Effector memory CD8-positive, alpha-beta T cell (primary cell): ENCODE results near the gene DNAJC15.
"Not testable (repeated sequence)": the region's sequence is repeated elsewhere in the genome, so short reads cannot be mapped to it uniquely, and the experiment has no call there.

Source experiments
- ATAC-seq: fragments of 150-1000 bp; cut with Tn5 transposase; replicated peaks from 2 replicates; pipeline ENCODE4 v1.10.0; 2021; ENCODE audit warnings: mild to moderate bottlenecking, moderate library complexity
- DNase-seq, 3 experiments: peaks; one replicate each; pipeline ENCODE4 v3.0.0; 2021
- H3K27ac Mint-ChIP-seq, 2 donors: one replicate each; pipeline ENCODE4 v1.8.0; 2022; ENCODE audit warnings: mild to moderate bottlenecking in 2 of 2, mixed read lengths in 2 of 2, moderate library complexity in 2 of 2
- H3K27me3 Mint-ChIP-seq, 2 donors: one replicate each; pipeline ENCODE4 v1.8.0; 2022; ENCODE audit warnings: mixed read lengths in 2 of 2
- H3K36me3 Mint-ChIP-seq: one replicate; pipeline ENCODE4 v1.8.0; 2022; ENCODE audit warnings: mild to moderate bottlenecking, moderate library complexity, mixed read lengths; ENCODE audit not compliant: insufficient read depth
- H3K4me1 Mint-ChIP-seq, 2 donors: one replicate each; pipeline ENCODE4 v1.8.0; 2022; ENCODE audit warnings: low read depth in 2 of 2, mixed read lengths in 2 of 2
- H3K4me3 Mint-ChIP-seq, 2 donors: one replicate each; pipeline ENCODE4 v1.8.0; 2022; ENCODE audit warnings: mild to moderate bottlenecking in 2 of 2, mixed read lengths in 2 of 2, moderate library complexity in 2 of 2
- H3K9me3 Mint-ChIP-seq, 2 donors: one replicate each; pipeline ENCODE4 v1.8.0; 2022; ENCODE audit warnings: mixed read lengths in 2 of 2
- total RNA-seq, 9 experiments: gene quantifications; one replicate each; lab custom pipeline; 2026; lab: John Stamatoyannopoulos, UW

The DNAJC15 gene
- 8.2 to 58.6 (median 37.2) reads per million in 9 experiments for total RNA-seq

GRCh38 chr13:43023289-43023963 lies at the start of gene DNAJC15:
Gene DNAJC15 (plus strand): TSS chr13:43023586. CDS start chr13:43023627, 41 bp downstream.
- Mint-ChIP-seq H3K4me3 (peak within 1 kb of the TSS; percentile 91 to 98), H3K27me3 (no peaks in the 10 kb centered on the region), H3K4me1 (peaks cover 16 to 23% of the 10 kb centered on the region in 2 donors), H3K9me3 (no peaks in the 10 kb centered on the region), H3K36me3 (peaks cover 10% of the 10 kb centered on the region), H3K27ac (peak within 1 kb of the TSS; percentile 93 to 97)
- peak; percentile 89 for ATAC-seq
- peak; percentile 63 to 72 (median 65) for DNase-seq

DNA sequence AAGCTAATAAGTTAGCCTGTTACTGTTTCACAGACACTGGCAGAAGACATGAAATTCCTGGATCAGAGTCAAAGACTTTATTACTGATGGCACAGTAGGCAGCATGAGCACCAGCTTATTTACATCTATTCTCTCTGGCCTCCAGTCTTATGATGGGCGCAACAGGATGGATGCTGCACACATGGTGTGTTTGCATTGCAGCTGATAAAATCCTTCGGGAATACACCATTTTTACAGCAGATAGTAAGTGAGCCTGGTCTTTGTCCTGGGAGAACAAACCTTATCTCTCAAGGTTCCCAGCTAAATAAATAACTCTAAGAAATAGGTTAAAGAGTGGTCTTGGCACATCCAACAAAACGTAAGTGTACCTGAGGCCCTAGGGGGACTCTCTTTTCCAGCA lies 47.3 kb upstream of the DNAJC15 start:
- DNase-seq, result no peak
- no peaks in the 10 kb centered on the region for H3K27me3 Mint-ChIP-seq
- H3K36me3 Mint-ChIP-seq, result peaks cover 4% of the 10 kb centered on the region
- no peaks in the 10 kb centered on the region for H3K9me3 Mint-ChIP-seq
- H3K4me3 Mint-ChIP-seq, result no peak overlapping the region
- H3K4me1 Mint-ChIP-seq, result peaks cover 4 to 13% of the 10 kb centered on the region in 2 donors
- no peak for ATAC-seq
- H3K27ac Mint-ChIP-seq, result no peak overlapping the region

- Mint-ChIP-seq H3K4me3 (no peak overlapping the region), H3K9me3 (no peaks in the 10 kb centered on the region), H3K27me3 (no peaks in the 10 kb centered on the region), H3K4me1 (peaks cover 7 to 9% of the 10 kb centered on the region in 2 donors), H3K27ac (peak overlapping the region in 1 of 2 donors; percentile 78), H3K36me3 (peaks cover 4% of the 10 kb centered on the region)
- no peak for ATAC-seq
- DNase-seq, result no peak
Observed at GRCh38 chr13:42977219-42977659, 46.1 kb upstream of the DNAJC15 start.

GRCh38 chr13:42981317-42981716 lies 42.1 kb upstream of the DNAJC15 start:
- no peaks in the 10 kb centered on the region for H3K9me3 Mint-ChIP-seq
- peaks cover 4% of the 10 kb centered on the region for H3K36me3 Mint-ChIP-seq
- H3K4me1 Mint-ChIP-seq, result peaks cover 7 to 34% of the 10 kb centered on the region in 2 donors
- H3K27me3 Mint-ChIP-seq, result no peaks in the 10 kb centered on the region
- H3K4me3 Mint-ChIP-seq, result no peak overlapping the region
- DNase-seq (no peak), ATAC-seq (no peak)
- no peak overlapping the region for H3K27ac Mint-ChIP-seq

GRCh38 chr13:42981853-42982252 lies 41.5 kb upstream of the DNAJC15 start:
- DNase-seq, result no peak
- ATAC-seq, result no peak
- H3K4me1 Mint-ChIP-seq, result peaks cover 7 to 34% of the 10 kb centered on the region in 2 donors
- H3K27me3 Mint-ChIP-seq, result no peaks in the 10 kb centered on the region
- no peaks in the 10 kb centered on the region for H3K9me3 Mint-ChIP-seq
- no peak overlapping the region for H3K4me3 Mint-ChIP-seq
- no peak overlapping the region for H3K27ac Mint-ChIP-seq
- peaks cover 4% of the 10 kb centered on the region for H3K36me3 Mint-ChIP-seq

GRCh38 chr13:42984026-42984425 lies 39.4 kb upstream of the DNAJC15 start:
- Mint-ChIP-seq H3K9me3 (no peaks in the 10 kb centered on the region), H3K27me3 (no peaks in the 10 kb centered on the region), H3K36me3 (peaks cover 3% of the 10 kb centered on the region), H3K4me1 (peaks cover 7 to 31% of the 10 kb centered on the region in 2 donors), H3K4me3 (no peak overlapping the region), H3K27ac (no peak overlapping the region)
- DNase-seq (no peak), ATAC-seq (no peak)

DNA sequence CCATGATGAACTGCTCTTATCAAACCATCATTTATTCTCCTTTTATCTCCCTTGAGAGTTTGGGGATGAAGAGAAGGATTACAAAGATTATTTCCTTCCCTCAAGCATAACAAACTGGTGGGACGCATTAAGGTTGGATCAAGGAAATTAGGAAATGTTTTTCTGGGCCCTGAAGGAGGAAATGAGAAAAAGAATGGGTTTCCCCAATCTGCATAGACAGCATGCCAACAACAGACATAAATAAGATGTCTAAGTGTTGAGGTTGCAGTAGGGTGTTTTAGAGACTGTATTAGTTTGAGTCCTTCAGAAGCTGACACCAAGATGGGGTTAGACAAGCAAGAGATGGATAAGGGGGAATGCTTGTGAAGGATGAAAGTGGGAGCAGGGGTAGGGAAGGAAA lies 38.7 kb upstream of the DNAJC15 start:
- Mint-ChIP-seq H3K27me3 (no peaks in the 10 kb centered on the region), H3K4me3 (no peak overlapping the region), H3K27ac (peak overlapping the region in 1 of 2 donors; percentile 1), H3K36me3 (no peaks in the 10 kb centered on the region), H3K4me1 (peaks cover 7 to 32% of the 10 kb centered on the region in 2 donors), H3K9me3 (no peaks in the 10 kb centered on the region)
- DNase-seq (no peak), ATAC-seq (no peak)

DNA sequence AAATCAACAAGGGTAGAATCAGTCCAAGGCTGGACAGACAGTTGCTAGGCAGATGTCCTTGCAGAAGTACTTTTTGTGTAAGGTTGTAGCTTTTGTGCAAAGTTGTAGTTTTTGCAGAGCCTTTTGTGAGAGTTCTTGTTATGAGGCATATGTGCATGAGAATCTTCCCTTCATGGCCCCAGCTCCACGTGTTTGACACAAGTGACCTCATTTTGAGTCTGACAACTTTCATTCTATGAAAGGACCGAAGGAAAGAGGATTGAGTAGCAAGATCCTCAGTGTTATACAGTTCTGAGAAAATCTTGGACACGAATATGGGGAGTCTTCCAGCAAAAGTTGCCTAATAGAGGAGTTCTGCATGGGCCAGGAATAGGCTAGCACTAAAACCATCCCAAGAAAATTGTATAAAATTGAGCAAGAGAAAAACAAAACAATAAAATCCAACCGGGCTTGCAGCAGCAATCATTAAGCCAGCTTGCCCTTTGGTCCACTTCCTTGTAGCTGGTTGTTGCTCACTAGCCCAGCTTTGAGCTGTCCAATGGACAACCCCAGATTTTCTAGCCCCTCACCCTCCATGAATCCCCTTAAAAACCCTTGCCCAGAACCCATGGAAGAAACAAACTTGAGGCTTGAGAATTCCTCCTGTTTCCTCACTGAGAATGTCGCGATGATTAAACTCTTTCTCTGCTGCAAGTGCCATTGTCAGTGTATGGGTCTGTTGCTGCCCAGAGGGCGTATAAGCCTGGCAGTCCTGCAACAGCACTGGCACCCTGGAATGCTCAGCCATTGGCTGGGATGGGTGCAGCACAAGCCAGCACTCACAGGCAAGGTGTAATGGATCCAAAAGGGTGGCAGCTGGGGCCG lies 37.8 kb upstream of the DNAJC15 start:
- H3K4me3 Mint-ChIP-seq, result no peak overlapping the region
- DNase-seq, result no peak
- ATAC-seq, result no peak
- H3K27ac Mint-ChIP-seq, result no peak overlapping the region
- H3K27me3 Mint-ChIP-seq, result no peaks in the 10 kb centered on the region
- peaks cover 6 to 34% of the 10 kb centered on the region in 2 donors for H3K4me1 Mint-ChIP-seq
- no peaks in the 10 kb centered on the region for H3K36me3 Mint-ChIP-seq
- H3K9me3 Mint-ChIP-seq, result no peaks in the 10 kb centered on the region

- no peaks in the 10 kb centered on the region for H3K36me3 Mint-ChIP-seq
- no peaks in the 10 kb centered on the region for H3K9me3 Mint-ChIP-seq
- ATAC-seq (no peak), DNase-seq (no peak)
- H3K4me3 Mint-ChIP-seq, result no peak overlapping the region
- no peak overlapping the region for H3K27ac Mint-ChIP-seq
- peaks cover 9 to 34% of the 10 kb centered on the region in 2 donors for H3K4me1 Mint-ChIP-seq
- H3K27me3 Mint-ChIP-seq, result no peaks in the 10 kb centered on the region
Observed at GRCh38 chr13:42986176-42986574, 37.2 kb upstream of the DNAJC15 start.

- H3K4me3 Mint-ChIP-seq, result peak overlapping the region; percentile 95 to 96
- H3K4me1 Mint-ChIP-seq, result peaks cover 20 to 33% of the 10 kb centered on the region in 2 donors
- H3K36me3 Mint-ChIP-seq, result peaks cover 8% of the 10 kb centered on the region
- ATAC-seq (peak; percentile 20), DNase-seq (peak in 1 of 3 experiments; percentile 1)
- H3K27me3 Mint-ChIP-seq, result no peaks in the 10 kb centered on the region
- no peaks in the 10 kb centered on the region for H3K9me3 Mint-ChIP-seq
- H3K27ac Mint-ChIP-seq, result peak overlapping the region; percentile 99
Observed at GRCh38 chr13:42990291-42991232, 32.8 kb upstream of the DNAJC15 start.

DNA sequence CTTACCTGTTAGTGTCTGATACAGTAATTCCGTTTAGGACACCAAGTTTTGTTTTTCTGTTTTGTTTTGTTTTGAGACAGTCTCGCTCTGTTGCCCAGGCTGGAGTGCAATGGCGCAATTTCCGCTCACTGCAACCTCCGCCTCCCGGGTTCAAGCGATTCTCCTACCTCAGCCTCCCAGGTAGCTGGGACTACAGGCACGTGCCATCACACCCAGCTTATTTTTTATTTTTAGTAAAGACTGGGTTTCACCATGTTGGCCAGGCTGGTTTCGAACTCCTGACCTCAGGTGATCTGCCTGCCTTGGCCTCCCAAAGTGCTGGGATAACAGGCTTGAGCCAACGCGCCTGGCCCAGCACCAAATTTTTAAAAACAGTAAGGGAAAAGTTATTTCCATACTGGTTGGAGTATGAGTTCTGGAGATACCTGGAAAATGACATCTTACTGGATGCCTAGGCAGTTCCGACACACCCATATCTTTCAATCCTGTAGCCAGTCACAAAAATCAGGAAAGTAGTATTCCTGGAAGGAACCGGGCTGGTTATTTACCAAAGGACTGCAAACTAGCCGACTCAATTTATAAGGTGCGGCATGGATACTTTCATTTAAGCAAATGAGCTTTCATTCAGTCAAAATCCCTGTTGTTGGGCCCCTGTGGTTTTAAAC lies 32.0 kb upstream of the DNAJC15 start:
- H3K36me3 Mint-ChIP-seq, ATAC-seq, H3K27me3 Mint-ChIP-seq, H3K9me3 Mint-ChIP-seq: not testable (repeated sequence)
- Mint-ChIP-seq H3K4me1 (peaks cover 20 to 28% of the 10 kb centered on the region in 2 donors), H3K27ac (peak overlapping the region; percentile 99), H3K4me3 (peak overlapping the region; percentile 95 to 96)
- DNase-seq, result peak in 1 of 3 experiments; percentile 6

- Mint-ChIP-seq H3K27me3 (no peaks in the 10 kb centered on the region), H3K9me3 (no peaks in the 10 kb centered on the region), H3K4me3 (peak within 1 kb of the TSS; percentile 95 to 96), H3K27ac (peak within 1 kb of the TSS; percentile 99), H3K36me3 (peaks cover 8% of the 10 kb centered on the region), H3K4me1 (peaks cover 20 to 28% of the 10 kb centered on the region in 2 donors)
- DNase-seq (peak; percentile 55 to 77 (median 63)), ATAC-seq (peak; percentile 84)
Observed at GRCh38 chr13:42991898-42992763, 31.3 kb upstream of the DNAJC15 start, which contains the start of gene EPSTI1. Gene EPSTI1 (minus strand): TSS chr13:42992241. CDS start chr13:42992165, 76 bp downstream.
